Mesendoderm (in vitro differentiated cells): ENCODE results near the gene FBXW12.

Experiments used
- DNase-seq: peaks from one replicate; pipeline ENCODE4 v3.0.0; 2013
- H2AK5ac ChIP-seq: 2 replicates; pipeline ENCODE4 v1.6.1; 2013; ENCODE audit warnings: low read length, inconsistent platforms
- H2BK120ac ChIP-seq: 2 replicates; pipeline ENCODE4 v1.6.1; 2013; ENCODE audit warnings: low read depth, mild to moderate bottlenecking, low read length, moderate library complexity, mixed read lengths
- H2BK15ac ChIP-seq: replicated peaks from 2 replicates; pipeline ENCODE4 v1.6.1; 2013; ENCODE audit warnings: low read depth, mild to moderate bottlenecking, moderate library complexity
- H2BK5ac ChIP-seq: 2 replicates; pipeline ENCODE4 v1.6.1; 2013; ENCODE audit warnings: low read length, inconsistent platforms
- H3K18ac ChIP-seq: 2 replicates; pipeline ENCODE4 v1.6.1; 2013; ENCODE audit warnings: mild to moderate bottlenecking, low read length, mixed read lengths
- H3K23ac ChIP-seq: one replicate; pipeline ENCODE4 v1.6.1; 2013; ENCODE audit warnings: low read length
- H3K27ac ChIP-seq: 2 replicates; pipeline ENCODE4 v1.5.1; 2013; ENCODE audit warnings: low read depth, mild to moderate bottlenecking, inconsistent platforms, low read length, moderate library complexity
- H3K27me3 ChIP-seq: 2 replicates; pipeline ENCODE4 v1.6.1; 2013; ENCODE audit warnings: low read length, control low read depth, mild to moderate bottlenecking, inconsistent platforms; ENCODE audit not compliant: insufficient read depth, poor library complexity
- H3K36me3 ChIP-seq: 2 replicates; pipeline ENCODE4 v1.6.1; 2013; ENCODE audit warnings: low read length, inconsistent platforms; ENCODE audit not compliant: control insufficient read depth, insufficient read depth
- H3K4ac ChIP-seq: one replicate; pipeline ENCODE4 v1.6.1; 2013; ENCODE audit warnings: low read depth, mild to moderate bottlenecking, low read length, moderate library complexity
- H3K4me1 ChIP-seq: 2 replicates; pipeline ENCODE4 v1.6.1; 2013; ENCODE audit warnings: low read depth, low read length, inconsistent platforms; ENCODE audit not compliant: control insufficient read depth
- H3K4me2 ChIP-seq: 2 replicates; pipeline ENCODE4 v1.6.1; 2013; ENCODE audit warnings: low read length
- H3K4me3 ChIP-seq: 2 replicates; pipeline ENCODE4 v1.5.1; 2013; ENCODE audit warnings: mild to moderate bottlenecking, low read length
- H3K56ac ChIP-seq: one replicate; pipeline ENCODE4 v1.6.1; 2013; ENCODE audit warnings: low read length
- H3K79me1 ChIP-seq: 2 replicates; pipeline ENCODE4 v1.6.1; 2013; ENCODE audit warnings: low read length, inconsistent platforms
- H3K79me2 ChIP-seq: 2 replicates; pipeline ENCODE4 v1.6.1; 2013; ENCODE audit warnings: mild to moderate bottlenecking, low read length; ENCODE audit not compliant: control insufficient read depth, insufficient read depth
- H3K9ac ChIP-seq: 2 replicates; pipeline ENCODE4 v1.6.1; 2013; ENCODE audit warnings: low read length, inconsistent platforms
- H4K5ac ChIP-seq: one replicate; pipeline ENCODE4 v1.6.1; 2013; ENCODE audit warnings: low read length
- H4K8ac ChIP-seq: one replicate; pipeline ENCODE4 v1.6.1; 2013; ENCODE audit warnings: low read depth, mild to moderate bottlenecking, control low read depth, low read length, moderate library complexity
- WGBS: extraction: QIAGEN DNeasy Blood & Tissue Kit; methylation state at CpG from one replicate; pipeline ENCODE4 v1.1.7; 2013; ENCODE audit warnings: low lambda C conversion rate, missing lambda C conversion rate; ENCODE audit not compliant: insufficient coverage; ENCODE audit errors: extremely low coverage; 5-methylcytosine and 5-hydroxymethylcytosine counted together

FBXW12 gene

GRCh38 chr3:48431224-48432029, 59.4 kb downstream of the FBXW12 start:
- Histone ChIP-seq H3K79me1 (peaks cover 20% of the 10 kb centered on the region), H3K4me2 (no peak overlapping the region), H3K4ac (no peak overlapping the region), H3K18ac (no peak overlapping the region), H3K23ac (no peak overlapping the region), H3K27ac (no peak overlapping the region), H4K5ac (no peak overlapping the region), H2BK120ac (no peak overlapping the region), H2BK15ac (no peak overlapping the region), H3K4me3 (no peak overlapping the region), H2BK5ac (no peak overlapping the region), H3K36me3 (peaks cover 10% of the 10 kb centered on the region), H2AK5ac (no peak overlapping the region), H3K56ac (no peak overlapping the region), H4K8ac (no peak overlapping the region), H3K9ac (no peak overlapping the region), H3K79me2 (peaks cover 22% of the 10 kb centered on the region), H3K27me3 (no peaks in the 10 kb centered on the region), H3K4me1 (peaks cover 10% of the 10 kb centered on the region)
- no peak for DNase-seq
- WGBS = no CpG with 5 or more reads among the region's 8 CpGs

GRCh38 chr3:48432411-48433371, 60.7 kb downstream of the FBXW12 start:
- H3K18ac ChIP-seq = no peak overlapping the region
- H3K9ac ChIP-seq = no peak overlapping the region
- H3K4ac ChIP-seq = no peak overlapping the region
- H3K36me3 ChIP-seq = peaks cover 10% of the 10 kb centered on the region
- H3K23ac ChIP-seq = no peak overlapping the region
- no peak overlapping the region for H3K4me3 ChIP-seq
- no peak overlapping the region for H4K5ac ChIP-seq
- peak overlapping the region; percentile 46 for H3K56ac ChIP-seq
- no CpG with 5 or more reads among the region's 16 CpGs for WGBS
- no peak overlapping the region for H2BK15ac ChIP-seq
- H3K79me1 ChIP-seq = peaks cover 14% of the 10 kb centered on the region
- H2BK5ac ChIP-seq = no peak overlapping the region
- H2AK5ac ChIP-seq = no peak overlapping the region
- peaks cover 9% of the 10 kb centered on the region for H3K79me2 ChIP-seq
- no peak overlapping the region for H3K27ac ChIP-seq
- DNase-seq = peak; percentile 93
- H3K4me2 ChIP-seq = no peak overlapping the region
- H2BK120ac ChIP-seq = no peak overlapping the region
- H3K4me1 ChIP-seq = peaks cover 8% of the 10 kb centered on the region
- H4K8ac ChIP-seq = no peak overlapping the region
- H3K27me3 ChIP-seq = no peaks in the 10 kb centered on the region

- no CpG with 5 or more reads among the region's 12 CpGs for WGBS
- Histone ChIP-seq H2BK5ac (no peak overlapping the region), H3K27me3 (no peaks in the 10 kb centered on the region), H3K27ac (no peak overlapping the region), H3K9ac (no peak overlapping the region), H2AK5ac (no peak overlapping the region), H3K36me3 (peaks cover 10% of the 10 kb centered on the region), H3K4me2 (no peak overlapping the region), H2BK120ac (no peak overlapping the region), H2BK15ac (no peak overlapping the region), H3K4me1 (peaks cover 2% of the 10 kb centered on the region), H3K23ac (no peak overlapping the region), H3K79me1 (peaks cover 6% of the 10 kb centered on the region), H3K56ac (no peak overlapping the region), H3K18ac (no peak overlapping the region), H3K79me2 (peaks cover under 1% of the 10 kb centered on the region), H3K4ac (no peak overlapping the region), H3K4me3 (no peak overlapping the region), H4K5ac (no peak overlapping the region), H4K8ac (no peak overlapping the region)
- DNase-seq = no peak
Observed at GRCh38 chr3:48433472-48434118, 61.6 kb downstream of the FBXW12 start.

- Histone ChIP-seq H2AK5ac (no peak overlapping the region), H2BK5ac (no peak overlapping the region), H3K27me3 (no peaks in the 10 kb centered on the region), H4K5ac (no peak overlapping the region), H3K18ac (no peak overlapping the region), H3K79me1 (peaks cover 11% of the 10 kb centered on the region), H3K79me2 (peaks cover 2% of the 10 kb centered on the region), H3K9ac (no peak overlapping the region), H2BK120ac (no peak overlapping the region), H3K36me3 (peaks cover 10% of the 10 kb centered on the region), H3K4ac (no peak overlapping the region), H4K8ac (no peak overlapping the region), H3K23ac (no peak overlapping the region), H3K56ac (no peak overlapping the region), H3K4me1 (peaks cover 2% of the 10 kb centered on the region), H3K4me3 (no peak overlapping the region), H2BK15ac (no peak overlapping the region), H3K27ac (no peak overlapping the region), H3K4me2 (no peak overlapping the region)
- DNase-seq = no peak
- WGBS = no CpG with 5 or more reads among the region's 15 CpGs
Observed at GRCh38 chr3:48434591-48435222, 62.7 kb downstream of the FBXW12 start.

GRCh38 chr3:48435223-48435595, 63.2 kb downstream of the FBXW12 start:
- Histone ChIP-seq H2BK5ac (no peak overlapping the region), H3K4me1 (peaks cover 2% of the 10 kb centered on the region), H2AK5ac (no peak overlapping the region), H3K27me3 (no peaks in the 10 kb centered on the region), H4K8ac (no peak overlapping the region), H2BK120ac (no peak overlapping the region), H3K4ac (no peak overlapping the region), H3K56ac (no peak overlapping the region), H3K79me1 (peaks cover 11% of the 10 kb centered on the region), H3K23ac (no peak overlapping the region), H2BK15ac (no peak overlapping the region), H3K79me2 (peaks cover 3% of the 10 kb centered on the region), H3K4me2 (no peak overlapping the region), H3K27ac (no peak overlapping the region), H3K4me3 (no peak overlapping the region), H3K9ac (peak overlapping the region; percentile 26), H4K5ac (no peak overlapping the region), H3K18ac (no peak overlapping the region), H3K36me3 (peaks cover 10% of the 10 kb centered on the region)
- DNase-seq = no peak
- no CpG with 5 or more reads among the region's 4 CpGs for WGBS
